Keratinocyte (primary cell): ENCODE data around the gene AFAP1L1. TPM values are rescaled to one million over a fixed set of nuclear protein-coding genes. Genes with fewer than 3 reads are reported as not detected.

Source experiments
- DNase-seq: peaks from one replicate; pipeline ENCODE4 v3.0.0-alpha.2; 2011; ENCODE audit warnings: low read depth, missing footprints, low spot score
- FAIRE-seq: peaks from 2 replicates; lab custom pipeline; 2011; peaks lifted over from hg19 to GRCh38; lab: Jason Lieb, UNC
- H2AFZ ChIP-seq: 2 replicates; pipeline ENCODE4 v1.6.0; 2012; ENCODE audit warnings: low read length, control low read depth, inconsistent platforms; ENCODE audit not compliant: control insufficient read depth
- H3K27ac ChIP-seq: 2 replicates; pipeline ENCODE4 v1.5.1; 2011; ENCODE audit warnings: low read length; ENCODE audit not compliant: control insufficient read depth, insufficient read depth
- H3K27me3 ChIP-seq: 3 replicates; pipeline ENCODE4 v1.6.0; 2011; ENCODE audit warnings: low read length; ENCODE audit not compliant: control insufficient read depth, insufficient read depth; ENCODE audit errors: extremely low read depth
- H3K36me3 ChIP-seq, 2 experiments: 2 replicates in 1 of 2; 3 replicates in 1 of 2; pipeline ENCODE4 v1.5.1; 2011; ENCODE audit warnings: low read length in 2 of 2, mild to moderate bottlenecking in 1 of 2; ENCODE audit not compliant: control insufficient read depth in 2 of 2, insufficient read depth in 2 of 2; ENCODE audit errors: extremely low read depth in 1 of 2
- H3K4me1 ChIP-seq: 3 replicates; pipeline ENCODE4 v1.5.1; 2011; ENCODE audit warnings: low read length; ENCODE audit not compliant: control insufficient read depth, insufficient read depth; ENCODE audit errors: extremely low read depth
- H3K4me2 ChIP-seq: 3 replicates; pipeline ENCODE4 v1.6.0; 2011; ENCODE audit warnings: low read depth, low read length; ENCODE audit not compliant: control insufficient read depth, insufficient read depth; ENCODE audit errors: extremely low read depth
- H3K4me3 ChIP-seq, 3 experiments: fragments of 200-600 bp in 1 of 3; sonication (generic) in 1 of 3; 2 replicates in 2 of 3; 3 replicates in 1 of 3; pipeline ENCODE4 v1.5.1; 2011 to 2016; ENCODE audit warnings: low read length in 3 of 3, mild to moderate bottlenecking in 3 of 3, control low read depth in 2 of 3, inconsistent platforms in 1 of 3, low read depth in 1 of 3, mixed read lengths in 1 of 3, mixed run types in 1 of 3, moderate library complexity in 1 of 3; ENCODE audit not compliant: control insufficient read depth in 2 of 3, insufficient read depth in 2 of 3; ENCODE audit errors: extremely low read depth in 1 of 3
- H3K79me2 ChIP-seq: 2 replicates; pipeline ENCODE4 v1.6.0; 2012; ENCODE audit warnings: low read length; ENCODE audit not compliant: control insufficient read depth, insufficient read depth
- H3K9ac ChIP-seq: 3 replicates; pipeline ENCODE4 v1.6.0; 2011; ENCODE audit warnings: low read length; ENCODE audit not compliant: control insufficient read depth, insufficient read depth; ENCODE audit errors: extremely low read depth
- H3K9me1 ChIP-seq: 3 replicates; pipeline ENCODE4 v1.6.0; 2011; ENCODE audit warnings: low read length; ENCODE audit not compliant: control insufficient read depth, insufficient read depth; ENCODE audit errors: extremely low read depth
- H3K9me3 ChIP-seq: 2 replicates; pipeline ENCODE4 v1.5.1; 2012; ENCODE audit warnings: low read depth, low read length; ENCODE audit not compliant: control insufficient read depth
- H4K20me1 ChIP-seq: 3 replicates; pipeline ENCODE4 v1.6.0; 2011; ENCODE audit warnings: low read length; ENCODE audit not compliant: control insufficient read depth, insufficient read depth; ENCODE audit errors: extremely low read depth
- CTCF ChIP-seq, 3 experiments: IDR thresholded peaks in 1 of 3; conservative IDR thresholded peaks in 1 of 3; optimal IDR thresholded peaks in 1 of 3; 2 replicates in 2 of 3; 3 replicates in 1 of 3; pipeline versions ENCODE3 to v1.5.1; 2011; ENCODE audit warnings: low read length in 3 of 3, mild to moderate bottlenecking in 3 of 3, moderate library complexity in 2 of 3, control low read depth in 1 of 3, inconsistent platforms in 1 of 3; ENCODE audit not compliant: insufficient read depth in 2 of 3; ENCODE audit errors: extremely low read depth in 1 of 3
- EZH2 ChIP-seq: IDR thresholded peaks from one replicate; pipeline ENCODE4 v1.6.1; 2012; ENCODE audit warnings: inconsistent platforms, mild to moderate bottlenecking, low read length, moderate library complexity
- dilution Hi-C: fragments of 300-500 bp; cut with MboI; formaldehyde crosslinking; loops from one replicate; pipeline ENCODE4 v1.7.0; 2020; ENCODE audit warnings: low sequenced_read_pairs; ENCODE audit not compliant: extremely low pct_ligation_motif_present
- polyA plus RNA-seq, 5 experiments: library from polyadenylated mRNA; depleted of rRNA in 3 of 5; stranded (reverse) in 3 of 5; stranded (forward) in 1 of 5; unstranded in 1 of 5; fragments of >200 nt; gene quantifications; 1 replicate in 1 of 5; 2 replicates in 3 of 5; 3 replicates in 1 of 5; pipeline versions ENCODE4 v1.2.1 to v1.2.3, GENCODE V29; 2011 to 2012; ENCODE audit warnings: missing spikeins in 2 of 5, low read depth in 1 of 5, low replicate concordance in 1 of 5

AFAP1L1 gene
- polyA plus RNA-seq, 1 donor (not counting 4 experiments of a cell fraction or from before 2014, with no cell fraction given): 4.6 TPM

GRCh38 chr5:149383399-149383798 lies 111.7 kb downstream of the AFAP1L1 start:
- H3K4me2 ChIP-seq: no peak overlapping the region

GRCh38 chr5:149386166-149386565 lies 114.5 kb downstream of the AFAP1L1 start:
- Histone ChIP-seq H3K27ac (no peak overlapping the region), H3K79me2 (no peaks in the 10 kb centered on the region), H3K9ac (no peak overlapping the region), H4K20me1 (no peaks in the 10 kb centered on the region), H3K27me3 (no peaks in the 10 kb centered on the region), H3K36me3 (no peaks in the 10 kb centered on the region), H3K4me2 (no peak overlapping the region), H3K9me1 (no peaks in the 10 kb centered on the region), H3K4me1 (no peaks in the 10 kb centered on the region), H3K9me3 (no peaks in the 10 kb centered on the region), H3K4me3 (no peak overlapping the region), H2AFZ (no peak overlapping the region)
- TF ChIP-seq EZH2: no peak
- dilution Hi-C loops: no loop called here
- FAIRE-seq: no peak
- DNase-seq: no peak

More at GRCh38 chr5:149383399-149383798, 111.7 kb downstream of the AFAP1L1 start:
- no peaks in the 10 kb centered on the region for H3K79me2 ChIP-seq
- no peak overlapping the region for H3K27ac ChIP-seq
- no peaks in the 10 kb centered on the region for H3K36me3 ChIP-seq
- peaks cover 3% of the 10 kb centered on the region for H3K4me1 ChIP-seq
- no peaks in the 10 kb centered on the region for H3K27me3 ChIP-seq
- H3K9me3 ChIP-seq: no peaks in the 10 kb centered on the region
- H3K9ac ChIP-seq: no peak overlapping the region
- no peak overlapping the region for H3K4me3 ChIP-seq
- TF ChIP-seq EZH2 (no peak), CTCF (optimal IDR thresholded peaks at IDR 0.05 in 1 of 3, IDR thresholded peaks at IDR 0.05 in 1 of 3, conservative IDR thresholded peaks at IDR 0.05 in 1 of 3; ENCODE audit: extremely low read depth in 1 of 3, insufficient read depth in 2 of 3, low read length in 3 of 3) (no peak)
- H3K9me1 ChIP-seq: no peaks in the 10 kb centered on the region
- DNase-seq (no peak), FAIRE-seq (no peak)
- H2AFZ ChIP-seq: no peak overlapping the region
- dilution Hi-C loops: no loop called here
- no peaks in the 10 kb centered on the region for H4K20me1 ChIP-seq

GRCh38 chr5:149387081-149387631 lies 115.5 kb downstream of the AFAP1L1 start:
- no peaks in the 10 kb centered on the region for H3K4me1 ChIP-seq

More at GRCh38 chr5:149387081-149387631, 115.5 kb downstream of the AFAP1L1 start:
- dilution Hi-C loops: no loop called here
- Histone ChIP-seq H3K9me1 (no peaks in the 10 kb centered on the region), H3K79me2 (no peaks in the 10 kb centered on the region), H4K20me1 (no peaks in the 10 kb centered on the region), H3K4me2 (no peak overlapping the region), H3K9ac (no peak overlapping the region), H3K4me3 (no peak overlapping the region), H3K9me3 (no peaks in the 10 kb centered on the region), H3K27ac (no peak overlapping the region), H2AFZ (no peak overlapping the region), H3K36me3 (no peaks in the 10 kb centered on the region), H3K27me3 (no peaks in the 10 kb centered on the region)
- TF ChIP-seq CTCF (optimal IDR thresholded peaks at IDR 0.05 in 1 of 3, IDR thresholded peaks at IDR 0.05 in 1 of 3, conservative IDR thresholded peaks at IDR 0.05 in 1 of 3; ENCODE audit: extremely low read depth in 1 of 3, insufficient read depth in 2 of 3, low read length in 3 of 3) (no peak), EZH2 (no peak)
- no peak for FAIRE-seq
- DNase-seq: no peak
